Astrocyte of the spinal cord (primary cell): ENCODE measurements around the gene NPR3.
A peak's percentile ranks its signal among the peaks of the same experiment; 100 is the strongest.

ENCODE experiments used
- DNase-seq: peaks from one replicate; pipeline ENCODE4 v3.0.0; 2011; ENCODE audit warnings: low read depth, low spot score
- H3K4me3 ChIP-seq: 2 replicates; pipeline ENCODE4 v1.5.1; 2011; ENCODE audit warnings: low read depth, mild to moderate bottlenecking, low read length, moderate library complexity
- in situ Hi-C: cut with HindIII; loops from 2 replicates; pipeline ENCODE4 v1.10.0; 2017; ENCODE audit warnings: low sequenced_read_pairs
- TF ChIP-seq, protein P1 (sequence below): IDR thresholded peaks from 2 replicates; pipeline ENCODE4 v1.5.1; 2012; ENCODE audit warnings: low read depth, mild to moderate bottlenecking, low read length, inconsistent platforms

The NPR3 gene

DNA sequence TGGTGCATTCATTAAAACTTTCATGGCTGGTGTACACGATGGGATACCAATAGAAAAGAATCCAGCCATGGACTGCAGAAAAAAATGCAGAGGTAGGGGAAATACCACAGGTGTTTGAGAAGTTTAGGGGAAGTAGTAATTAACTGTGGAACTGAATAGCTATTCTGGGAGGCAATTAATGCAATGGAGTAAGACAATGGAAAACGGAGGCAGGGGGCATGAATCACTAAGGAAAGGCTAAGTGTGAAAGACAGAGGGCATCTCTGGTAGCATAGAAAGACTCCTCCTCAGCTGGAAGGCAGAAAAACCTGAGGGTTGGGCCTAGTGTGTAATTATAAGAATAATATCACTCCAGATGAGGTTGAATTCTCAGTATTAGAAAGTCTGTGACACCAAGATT, 30.9 kb upstream of the NPR3 start:
- TF ChIP-seq, protein P1, sequence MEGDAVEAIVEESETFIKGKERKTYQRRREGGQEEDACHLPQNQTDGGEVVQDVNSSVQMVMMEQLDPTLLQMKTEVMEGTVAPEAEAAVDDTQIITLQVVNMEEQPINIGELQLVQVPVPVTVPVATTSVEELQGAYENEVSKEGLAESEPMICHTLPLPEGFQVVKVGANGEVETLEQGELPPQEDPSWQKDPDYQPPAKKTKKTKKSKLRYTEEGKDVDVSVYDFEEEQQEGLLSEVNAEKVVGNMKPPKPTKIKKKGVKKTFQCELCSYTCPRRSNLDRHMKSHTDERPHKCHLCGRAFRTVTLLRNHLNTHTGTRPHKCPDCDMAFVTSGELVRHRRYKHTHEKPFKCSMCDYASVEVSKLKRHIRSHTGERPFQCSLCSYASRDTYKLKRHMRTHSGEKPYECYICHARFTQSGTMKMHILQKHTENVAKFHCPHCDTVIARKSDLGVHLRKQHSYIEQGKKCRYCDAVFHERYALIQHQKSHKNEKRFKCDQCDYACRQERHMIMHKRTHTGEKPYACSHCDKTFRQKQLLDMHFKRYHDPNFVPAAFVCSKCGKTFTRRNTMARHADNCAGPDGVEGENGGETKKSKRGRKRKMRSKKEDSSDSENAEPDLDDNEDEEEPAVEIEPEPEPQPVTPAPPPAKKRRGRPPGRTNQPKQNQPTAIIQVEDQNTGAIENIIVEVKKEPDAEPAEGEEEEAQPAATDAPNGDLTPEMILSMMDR = no peak
- DNase-seq = no peak
- no peak overlapping the region for H3K4me3 ChIP-seq
- in situ Hi-C loops = no loop called here

DNA sequence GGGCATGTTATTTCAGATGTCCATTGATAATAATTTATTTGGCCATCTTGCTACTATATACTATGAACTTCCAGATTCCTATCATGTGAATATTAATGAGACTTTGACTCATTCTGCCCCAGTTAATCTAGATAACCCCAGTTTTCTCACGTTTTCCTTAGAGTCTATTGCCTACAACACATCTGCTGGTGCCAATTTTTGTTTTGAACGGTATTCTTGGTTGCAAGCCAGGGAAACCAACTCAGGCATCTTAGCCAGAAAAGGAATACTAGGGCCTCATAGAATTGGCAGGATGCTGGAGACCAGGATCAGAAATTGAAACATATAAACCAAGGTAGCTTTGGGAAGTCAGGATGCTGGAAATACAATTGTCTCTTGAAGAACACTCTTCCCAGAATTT, 28.0 kb upstream of the NPR3 start:
- in situ Hi-C loops = no loop called here
- DNase-seq = no peak
- TF ChIP-seq, protein P1 = no peak
- H3K4me3 ChIP-seq = no peak overlapping the region

DNA sequence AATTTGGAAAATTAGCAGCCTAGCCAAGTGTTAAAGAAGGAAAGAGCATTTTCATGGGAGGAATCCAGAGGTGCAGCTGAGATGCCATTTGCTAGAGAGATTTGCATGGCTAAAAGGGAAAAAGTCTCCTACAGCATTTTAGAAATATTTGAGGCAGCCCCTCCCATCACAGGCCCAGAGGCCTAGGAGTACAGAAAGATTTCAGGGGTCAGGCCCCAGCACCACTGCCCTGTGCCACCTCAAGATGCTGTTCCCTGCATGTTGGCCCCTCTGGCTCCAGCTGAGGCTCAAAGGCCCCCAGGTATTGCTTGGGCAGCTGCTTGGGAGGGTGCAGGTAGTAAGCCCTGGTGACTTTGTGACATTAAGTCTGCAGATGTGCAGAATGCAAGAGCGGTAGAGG, 26.9 kb upstream of the NPR3 start:
- H3K4me3 ChIP-seq = no peak overlapping the region
- no peak for DNase-seq
- in situ Hi-C loops = no loop called here
- TF ChIP-seq, protein P1 = no peak

DNA sequence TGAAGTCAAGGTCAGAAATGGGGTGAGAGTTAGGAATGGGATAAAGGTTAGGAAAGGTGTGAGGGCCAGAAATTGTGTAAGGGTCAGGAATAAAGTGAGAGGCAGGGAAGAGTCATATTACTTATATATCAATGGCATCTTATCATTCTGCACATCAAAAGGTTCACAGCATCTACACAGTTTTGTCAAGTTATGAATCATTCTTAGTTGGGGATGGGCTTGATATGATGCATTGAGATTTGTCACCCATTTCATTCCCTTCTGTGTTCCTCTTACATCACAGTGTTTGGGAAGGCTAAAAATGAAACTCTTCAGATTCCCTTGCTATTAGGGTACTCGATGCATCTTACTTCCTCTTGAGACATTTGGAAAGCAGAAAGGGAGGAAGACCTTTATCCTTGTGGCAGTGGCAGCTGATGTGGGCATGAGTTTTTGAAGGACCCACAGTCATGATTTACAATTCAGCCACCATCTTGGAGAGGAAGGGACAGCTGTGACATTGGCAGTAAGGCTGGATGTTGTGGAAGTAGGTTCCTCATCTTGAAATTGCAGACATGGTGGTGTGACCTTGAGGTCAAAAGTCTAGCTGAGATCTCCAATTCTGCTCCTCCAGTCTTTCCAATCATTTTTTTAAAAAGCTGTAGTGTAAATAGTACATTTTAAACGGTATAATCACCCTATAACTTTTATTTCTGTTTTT, 24.2 kb upstream of the NPR3 start:
- TF ChIP-seq, protein P1 = no peak
- no peak overlapping the region for H3K4me3 ChIP-seq
- DNase-seq = no peak
- in situ Hi-C loops = no loop called here

DNA sequence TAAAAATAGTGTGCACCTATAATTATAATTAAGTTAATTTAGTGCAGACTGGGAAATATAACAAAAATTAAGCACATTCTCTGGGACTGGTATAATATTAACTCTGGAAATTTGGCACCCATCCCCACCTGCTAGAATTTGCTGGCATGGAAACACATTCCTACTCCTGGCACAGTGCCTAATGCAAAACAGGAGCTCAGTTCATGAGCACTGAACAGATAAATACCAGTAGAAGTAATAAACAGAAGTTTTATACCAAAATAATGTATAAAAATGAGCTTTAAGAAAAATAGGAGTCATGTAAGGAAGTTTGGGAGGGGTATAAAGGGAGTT, 23.7 kb upstream of the NPR3 start:
- TF ChIP-seq, protein P1 = no peak
- DNase-seq = peak; percentile 8
- H3K4me3 ChIP-seq = no peak overlapping the region
- in situ Hi-C loops = no loop called here

DNA sequence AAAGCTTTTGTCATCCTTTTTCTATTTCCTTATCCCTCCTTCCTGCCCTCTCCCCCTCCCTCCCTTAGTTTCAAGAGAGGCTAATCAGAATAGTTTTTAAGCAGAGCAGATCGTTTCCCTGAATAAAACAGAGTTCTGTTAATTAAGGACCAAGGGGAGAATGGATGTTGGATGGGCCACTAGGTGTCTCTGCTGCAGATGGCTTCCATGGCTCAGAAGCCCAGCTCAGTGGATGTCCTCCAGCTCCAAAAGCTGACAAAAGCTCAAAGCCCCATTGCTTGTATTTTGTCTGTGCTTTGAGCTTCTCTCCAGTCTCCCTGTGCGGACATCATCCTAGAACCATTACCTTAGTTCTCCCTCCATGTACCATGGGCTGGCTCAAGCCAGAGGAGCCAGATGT, 21.0 kb upstream of the NPR3 start:
- DNase-seq = no peak
- TF ChIP-seq, protein P1 = peak; percentile 41
- in situ Hi-C loops = no loop called here
- H3K4me3 ChIP-seq = no peak overlapping the region
